Keratinocyte (primary cell): ENCODE results near the gene TAB2. TPM values are rescaled to one million over a fixed set of nuclear protein-coding genes. Genes with fewer than 3 reads are reported as not detected.

ENCODE experiments used
- DNase-seq: peaks from one replicate; pipeline ENCODE4 v3.0.0-alpha.2; 2011; ENCODE audit warnings: low read depth, missing footprints, low spot score
- FAIRE-seq: peaks from 2 replicates; lab custom pipeline; 2011; peaks lifted over from hg19 to GRCh38; lab: Jason Lieb, UNC
- H2AFZ ChIP-seq: 2 replicates; pipeline ENCODE4 v1.6.0; 2012; ENCODE audit warnings: low read length, control low read depth, inconsistent platforms; ENCODE audit not compliant: control insufficient read depth
- H3K27ac ChIP-seq: 2 replicates; pipeline ENCODE4 v1.5.1; 2011; ENCODE audit warnings: low read length; ENCODE audit not compliant: control insufficient read depth, insufficient read depth
- H3K27me3 ChIP-seq: 3 replicates; pipeline ENCODE4 v1.6.0; 2011; ENCODE audit warnings: low read length; ENCODE audit not compliant: control insufficient read depth, insufficient read depth; ENCODE audit errors: extremely low read depth
- H3K36me3 ChIP-seq, 2 experiments: 2 replicates in 1 of 2; 3 replicates in 1 of 2; pipeline ENCODE4 v1.5.1; 2011; ENCODE audit warnings: low read length in 2 of 2, mild to moderate bottlenecking in 1 of 2; ENCODE audit not compliant: control insufficient read depth in 2 of 2, insufficient read depth in 2 of 2; ENCODE audit errors: extremely low read depth in 1 of 2
- H3K4me1 ChIP-seq: 3 replicates; pipeline ENCODE4 v1.5.1; 2011; ENCODE audit warnings: low read length; ENCODE audit not compliant: control insufficient read depth, insufficient read depth; ENCODE audit errors: extremely low read depth
- H3K4me2 ChIP-seq: 3 replicates; pipeline ENCODE4 v1.6.0; 2011; ENCODE audit warnings: low read depth, low read length; ENCODE audit not compliant: control insufficient read depth, insufficient read depth; ENCODE audit errors: extremely low read depth
- H3K4me3 ChIP-seq, 3 experiments: fragments of 200-600 bp in 1 of 3; sonication (generic) in 1 of 3; 2 replicates in 2 of 3; 3 replicates in 1 of 3; pipeline ENCODE4 v1.5.1; 2011 to 2016; ENCODE audit warnings: low read length in 3 of 3, mild to moderate bottlenecking in 3 of 3, control low read depth in 2 of 3, inconsistent platforms in 1 of 3, low read depth in 1 of 3, mixed read lengths in 1 of 3, mixed run types in 1 of 3, moderate library complexity in 1 of 3; ENCODE audit not compliant: control insufficient read depth in 2 of 3, insufficient read depth in 2 of 3; ENCODE audit errors: extremely low read depth in 1 of 3
- H3K79me2 ChIP-seq: 2 replicates; pipeline ENCODE4 v1.6.0; 2012; ENCODE audit warnings: low read length; ENCODE audit not compliant: control insufficient read depth, insufficient read depth
- H3K9ac ChIP-seq: 3 replicates; pipeline ENCODE4 v1.6.0; 2011; ENCODE audit warnings: low read length; ENCODE audit not compliant: control insufficient read depth, insufficient read depth; ENCODE audit errors: extremely low read depth
- H3K9me1 ChIP-seq: 3 replicates; pipeline ENCODE4 v1.6.0; 2011; ENCODE audit warnings: low read length; ENCODE audit not compliant: control insufficient read depth, insufficient read depth; ENCODE audit errors: extremely low read depth
- H3K9me3 ChIP-seq: 2 replicates; pipeline ENCODE4 v1.5.1; 2012; ENCODE audit warnings: low read depth, low read length; ENCODE audit not compliant: control insufficient read depth
- H4K20me1 ChIP-seq: 3 replicates; pipeline ENCODE4 v1.6.0; 2011; ENCODE audit warnings: low read length; ENCODE audit not compliant: control insufficient read depth, insufficient read depth; ENCODE audit errors: extremely low read depth
- CTCF ChIP-seq, 3 experiments: IDR thresholded peaks in 1 of 3; conservative IDR thresholded peaks in 1 of 3; optimal IDR thresholded peaks in 1 of 3; 2 replicates in 2 of 3; 3 replicates in 1 of 3; pipeline versions ENCODE3 to v1.5.1; 2011; ENCODE audit warnings: low read length in 3 of 3, mild to moderate bottlenecking in 3 of 3, moderate library complexity in 2 of 3, control low read depth in 1 of 3, inconsistent platforms in 1 of 3; ENCODE audit not compliant: insufficient read depth in 2 of 3; ENCODE audit errors: extremely low read depth in 1 of 3
- EZH2 ChIP-seq: IDR thresholded peaks from one replicate; pipeline ENCODE4 v1.6.1; 2012; ENCODE audit warnings: inconsistent platforms, mild to moderate bottlenecking, low read length, moderate library complexity
- dilution Hi-C: fragments of 300-500 bp; cut with MboI; formaldehyde crosslinking; loops from one replicate; pipeline ENCODE4 v1.7.0; 2020; ENCODE audit warnings: low sequenced_read_pairs; ENCODE audit not compliant: extremely low pct_ligation_motif_present
- polyA plus RNA-seq, 5 experiments: library from polyadenylated mRNA; depleted of rRNA in 3 of 5; stranded (reverse) in 3 of 5; stranded (forward) in 1 of 5; unstranded in 1 of 5; fragments of >200 nt; gene quantifications; 1 replicate in 1 of 5; 2 replicates in 3 of 5; 3 replicates in 1 of 5; pipeline versions ENCODE4 v1.2.1 to v1.2.3, GENCODE V29; 2011 to 2012; ENCODE audit warnings: missing spikeins in 2 of 5, low read depth in 1 of 5, low replicate concordance in 1 of 5

The TAB2 gene
- polyA plus RNA-seq, 1 donor (not counting 4 experiments of a cell fraction or from before 2014, with no cell fraction given): 47.5 TPM

DNA sequence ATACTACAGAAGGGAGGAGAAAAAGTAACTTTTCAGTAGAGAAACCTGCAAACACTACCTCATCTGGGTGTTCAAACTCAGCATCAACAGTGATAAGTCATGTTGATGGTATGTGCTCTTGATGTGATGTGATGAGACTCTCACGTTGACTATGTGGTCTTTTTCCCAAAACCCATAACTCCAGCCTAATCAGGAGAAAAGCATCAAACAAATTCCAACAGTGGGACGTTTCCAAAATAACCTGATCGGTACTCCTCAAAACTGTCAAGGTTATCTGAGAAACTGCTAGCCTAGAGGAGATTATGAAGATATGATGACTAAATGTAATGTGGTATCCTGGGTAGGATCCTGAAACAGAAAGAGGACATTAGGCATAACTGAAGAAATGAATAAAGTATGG lies 41.9 kb upstream of the TAB2 start:
- Histone ChIP-seq H3K9ac (no peak overlapping the region), H3K79me2 (no peaks in the 10 kb centered on the region), H3K4me1 (no peaks in the 10 kb centered on the region), H3K9me3 (no peaks in the 10 kb centered on the region), H3K4me2 (no peak overlapping the region), H3K27me3 (no peaks in the 10 kb centered on the region), H3K9me1 (no peaks in the 10 kb centered on the region), H3K36me3 (no peaks in the 10 kb centered on the region), H3K27ac (no peak overlapping the region), H2AFZ (no peak overlapping the region), H4K20me1 (no peaks in the 10 kb centered on the region), H3K4me3 (no peak overlapping the region)
- TF ChIP-seq CTCF (optimal IDR thresholded peaks at IDR 0.05 in 1 of 3, IDR thresholded peaks at IDR 0.05 in 1 of 3, conservative IDR thresholded peaks at IDR 0.05 in 1 of 3; ENCODE audit: extremely low read depth in 1 of 3, insufficient read depth in 2 of 3, low read length in 3 of 3) (no peak), EZH2 (no peak)
- FAIRE-seq (peak; percentile 46), DNase-seq (no peak)
- dilution Hi-C loops: no loop called here

DNA sequence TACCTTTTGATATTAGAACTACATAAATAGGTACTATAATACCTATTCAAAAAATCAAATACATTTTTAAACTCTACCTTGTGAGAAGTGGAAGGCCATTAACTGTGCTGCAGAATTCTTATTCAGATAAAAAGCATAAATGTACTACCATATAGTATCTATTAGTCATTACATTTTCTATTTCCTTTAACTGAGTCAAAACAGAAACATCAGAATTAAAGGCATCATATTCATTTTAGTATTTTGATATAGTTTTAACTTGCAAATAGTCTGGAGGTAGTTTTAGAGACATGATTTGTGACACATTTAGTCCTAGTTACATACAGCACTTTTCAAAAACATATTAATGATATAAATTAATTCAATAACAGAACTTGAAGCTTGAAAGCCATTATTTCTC lies 39.9 kb upstream of the TAB2 start:
- H3K27me3 ChIP-seq: no peaks in the 10 kb centered on the region
- TF ChIP-seq EZH2 (no peak), CTCF (optimal IDR thresholded peaks at IDR 0.05 in 1 of 3, IDR thresholded peaks at IDR 0.05 in 1 of 3, conservative IDR thresholded peaks at IDR 0.05 in 1 of 3; ENCODE audit: extremely low read depth in 1 of 3, insufficient read depth in 2 of 3, low read length in 3 of 3) (no peak)
- H3K9me3 ChIP-seq: no peaks in the 10 kb centered on the region
- H3K9ac ChIP-seq: no peak overlapping the region
- no peaks in the 10 kb centered on the region for H3K36me3 ChIP-seq
- no peaks in the 10 kb centered on the region for H4K20me1 ChIP-seq
- FAIRE-seq: no peak
- H3K9me1 ChIP-seq: no peaks in the 10 kb centered on the region
- no peaks in the 10 kb centered on the region for H3K4me1 ChIP-seq
- no peaks in the 10 kb centered on the region for H3K79me2 ChIP-seq
- dilution Hi-C loops: no loop called here
- H3K4me2 ChIP-seq: no peak overlapping the region
- no peak overlapping the region for H3K4me3 ChIP-seq
- no peak for DNase-seq
- H3K27ac ChIP-seq: no peak overlapping the region
- no peak overlapping the region for H2AFZ ChIP-seq
